ENCODE measurements around the gene VSTM5. TPM values are rescaled to one million over a fixed set of nuclear protein-coding genes. Genes with fewer than 3 reads are reported as not detected.

Gene VSTM5
- total RNA-seq, 1 experiment from 2014 or later = not detected

- no CpG with 5 or more reads among the region's 7 CpGs for WGBS (ENCODE audit: extremely low coverage, insufficient read length, low lambda C conversion rate)
- H3K79me2 ChIP-seq (ENCODE audit: insufficient read depth, low read length) = no peaks in the 10 kb centered on the region
- H3K4me2 ChIP-seq (ENCODE audit: insufficient read depth, insufficient read length, low read length) = no peak overlapping the region
- Mint-ChIP-seq H3K4me3 (no peak overlapping the region), H3K36me3 (ENCODE audit: insufficient read depth in 1 of 3, low read depth in 3 of 3) (peaks cover 0 to 3% (median 3%) of the 10 kb centered on the region in 3 experiments; a peak in 5 of 7 replicates), H3K4me1 (peaks cover 3 to 4% of the 10 kb centered on the region in 2 experiments; a peak in 2 of 4 replicates), H3K9me3 (peaks cover 14% of the 10 kb centered on the region in 2 experiments; a peak in 4 of 5 replicates), H3K27ac (no peak overlapping the region), H3K27me3 (ENCODE audit: low read depth) (no peaks in the 10 kb centered on the region)
- H2BK5ac ChIP-seq (ENCODE audit: insufficient read length, low read length) = no peak overlapping the region
- H3T11ph ChIP-seq (ENCODE audit: low read length) = no peak overlapping the region
- H2BK12ac ChIP-seq (ENCODE audit: insufficient read length, low read depth, low read length) = no peak overlapping the region
- H3K27ac ChIP-seq (ENCODE audit: insufficient read length, low read depth, low read length) = no peak overlapping the region
- no peak overlapping the region for H2BK20ac ChIP-seq (ENCODE audit: low read depth, low read length, poor library complexity, severe bottlenecking)
- H3K9me3 ChIP-seq (ENCODE audit: control insufficient read depth, low read depth, low read length) = no peaks in the 10 kb centered on the region
- no peak overlapping the region for H4K91ac ChIP-seq (ENCODE audit: insufficient read length, low read depth, low read length)
- H3K27me3 ChIP-seq (ENCODE audit: insufficient read depth, low read length) = no peaks in the 10 kb centered on the region
- H2AK5ac ChIP-seq (ENCODE audit: insufficient read length, low read length) = no peak overlapping the region
- no peaks in the 10 kb centered on the region for H3K4me1 ChIP-seq (ENCODE audit: insufficient read depth, low read length)
- H3K9ac ChIP-seq (ENCODE audit: extremely low read depth, insufficient read length, low read length) = no peak overlapping the region
- TF ChIP-seq CTCF (conservative IDR thresholded peaks at IDR 0.05) = no peak
- H2AFZ ChIP-seq (ENCODE audit: low read length) = no peak overlapping the region
- no peaks in the 10 kb centered on the region for H3K79me1 ChIP-seq (ENCODE audit: insufficient read depth, low read depth, low read length, poor library complexity, severe bottlenecking)
- H4K5ac ChIP-seq (ENCODE audit: insufficient read length, low read depth, low read length) = no peak overlapping the region
- no peak overlapping the region for H3K23ac ChIP-seq (ENCODE audit: insufficient read length, low read depth, low read length)
- H3K14ac ChIP-seq (ENCODE audit: insufficient read depth, low read length) = no peak overlapping the region
- DNase-seq = no peak
- H3K18ac ChIP-seq (ENCODE audit: insufficient read length, low read depth, low read length) = no peak overlapping the region
- no peak overlapping the region for H2BK120ac ChIP-seq (ENCODE audit: low read depth, low read length, poor library complexity, severe bottlenecking)
- no peak overlapping the region for H3K56ac ChIP-seq (ENCODE audit: insufficient read length, low read depth, low read length)
- H3K23me2 ChIP-seq (ENCODE audit: insufficient read length, low read depth, low read length, poor library complexity, severe bottlenecking) = no peaks in the 10 kb centered on the region
- H4K20me1 ChIP-seq (ENCODE audit: control insufficient read depth, insufficient read depth, insufficient read length) = no peaks in the 10 kb centered on the region
- no peak overlapping the region for H3K4ac ChIP-seq (ENCODE audit: low read depth, low read length)
- no peak overlapping the region for H2BK15ac ChIP-seq (ENCODE audit: low read depth, low read length)
- H4K8ac ChIP-seq (replicated peaks; ENCODE audit: insufficient read length, low read depth, low read length) = no peak overlapping the region
These were observed 19.4 kb upstream of the VSTM5 start for GRCh38 chr11:93869830-93870229.
